Measurements from ENCODE around the gene ZNF391.
A peak's percentile ranks its signal among the peaks of the same experiment; 100 is the strongest.
"Not testable (repeated sequence)": the region's sequence is repeated elsewhere in the genome, so short reads cannot be mapped to it uniquely, and the experiment has no call there.

Gene ZNF391

GRCh38 chr6:27388293-27389197 is at the start of gene ZNF391:
ZNF391 (plus strand) TSS chr6:27388759; CDS start chr6:27400371, 11,612 bp downstream.
- DNase-seq, result peak; percentile 76 to 80

DNA sequence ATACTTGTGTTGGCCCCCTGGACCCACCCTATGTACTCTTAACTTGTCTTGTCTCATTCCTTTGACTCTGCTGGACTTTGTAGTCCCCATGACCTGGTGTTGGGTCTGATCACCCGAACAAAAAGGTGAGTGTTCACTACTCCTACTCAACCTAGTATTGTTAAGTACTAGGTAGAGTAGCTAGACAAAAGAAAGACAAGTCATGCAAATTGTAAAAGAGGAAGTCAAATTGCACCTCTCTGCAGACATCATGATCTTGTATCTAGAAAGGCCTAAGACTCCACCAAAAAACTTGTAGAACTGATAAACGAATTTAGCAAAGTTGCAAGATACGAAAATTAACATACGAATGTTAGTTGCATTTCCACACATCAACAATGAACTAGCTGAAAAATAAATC is 35.7 kb upstream of the ZNF391 start:
- no peak for DNase-seq

DNA sequence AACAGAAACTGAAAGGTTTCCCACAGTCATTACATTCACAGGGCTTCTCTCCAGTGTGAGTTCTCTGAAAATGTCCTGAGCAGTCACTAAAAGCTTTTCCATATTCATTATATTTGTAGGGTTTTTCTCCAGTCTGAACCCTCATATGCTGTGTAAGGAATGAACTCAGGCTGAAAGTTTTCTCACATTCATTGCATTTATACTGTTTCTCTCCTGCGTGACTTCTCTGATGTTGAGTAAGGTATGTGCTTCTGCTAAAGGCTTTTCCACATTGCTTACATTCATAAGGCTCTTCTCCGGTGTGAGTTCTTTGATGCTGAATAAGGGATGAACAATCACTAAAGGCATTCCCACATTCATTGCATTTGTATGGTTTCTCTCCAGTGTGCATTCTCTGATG is 29.8 kb upstream of the ZNF391 start:
- DNase-seq, result no peak

DNA sequence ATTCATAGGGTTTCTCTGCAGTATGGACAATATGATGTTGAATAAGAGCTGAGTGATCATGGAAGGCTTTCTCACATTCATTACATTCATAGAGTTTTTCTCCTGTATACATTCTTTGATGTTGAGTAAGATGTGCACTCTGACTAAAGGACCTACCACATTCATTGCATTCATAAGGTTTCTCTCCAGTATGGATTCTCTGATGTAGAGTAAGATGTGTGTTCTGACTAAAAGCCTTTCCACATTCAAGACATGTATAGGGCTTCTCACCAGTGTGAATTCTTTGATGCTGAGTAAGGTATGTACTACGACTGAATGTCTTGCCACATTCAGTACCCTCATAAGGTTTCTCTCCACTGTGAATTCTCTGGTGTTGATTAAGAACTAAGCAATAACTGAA is 29.3 kb upstream of the ZNF391 start:
- no peak for DNase-seq

DNA sequence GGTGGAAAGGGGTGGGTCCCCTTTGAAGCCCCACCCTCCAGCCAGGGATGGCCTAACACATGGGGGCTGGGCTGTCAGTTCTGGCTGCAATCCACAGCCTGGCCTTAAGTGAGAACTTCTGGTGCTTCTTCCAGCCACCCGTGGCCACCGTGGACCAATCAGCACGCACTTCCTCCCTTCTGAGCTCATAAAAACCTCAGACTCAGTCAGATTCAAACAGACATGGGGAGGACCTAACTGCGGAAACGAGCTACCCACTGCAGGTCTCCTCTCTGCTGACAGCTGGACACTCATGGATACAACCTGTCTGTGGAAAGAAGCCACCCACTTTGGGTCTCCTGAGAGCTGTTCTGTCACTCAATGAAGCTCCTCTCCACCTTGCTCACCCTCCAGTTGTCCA is 20.4 kb upstream of the ZNF391 start:
- DNase-seq, result no peak

DNA sequence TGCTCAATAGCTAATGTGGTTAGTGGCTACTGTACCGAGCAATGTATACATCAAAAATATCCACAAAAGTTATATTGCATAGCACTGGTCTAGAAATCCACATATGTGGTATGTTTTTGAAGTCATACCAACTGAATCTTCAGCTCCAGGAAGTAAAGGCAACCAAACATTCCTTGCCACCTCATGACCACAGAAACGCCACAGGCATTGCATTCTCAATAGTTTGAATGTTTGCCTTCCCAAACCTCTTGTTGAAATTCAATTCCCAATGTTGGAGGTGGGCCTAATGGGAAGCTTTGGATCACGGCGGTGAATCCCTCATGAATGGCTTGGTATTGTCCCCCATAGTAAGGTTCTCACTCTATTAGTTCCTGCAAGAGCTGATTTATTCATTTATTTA is 18.2 kb upstream of the ZNF391 start:
- DNase-seq, result no peak

DNA sequence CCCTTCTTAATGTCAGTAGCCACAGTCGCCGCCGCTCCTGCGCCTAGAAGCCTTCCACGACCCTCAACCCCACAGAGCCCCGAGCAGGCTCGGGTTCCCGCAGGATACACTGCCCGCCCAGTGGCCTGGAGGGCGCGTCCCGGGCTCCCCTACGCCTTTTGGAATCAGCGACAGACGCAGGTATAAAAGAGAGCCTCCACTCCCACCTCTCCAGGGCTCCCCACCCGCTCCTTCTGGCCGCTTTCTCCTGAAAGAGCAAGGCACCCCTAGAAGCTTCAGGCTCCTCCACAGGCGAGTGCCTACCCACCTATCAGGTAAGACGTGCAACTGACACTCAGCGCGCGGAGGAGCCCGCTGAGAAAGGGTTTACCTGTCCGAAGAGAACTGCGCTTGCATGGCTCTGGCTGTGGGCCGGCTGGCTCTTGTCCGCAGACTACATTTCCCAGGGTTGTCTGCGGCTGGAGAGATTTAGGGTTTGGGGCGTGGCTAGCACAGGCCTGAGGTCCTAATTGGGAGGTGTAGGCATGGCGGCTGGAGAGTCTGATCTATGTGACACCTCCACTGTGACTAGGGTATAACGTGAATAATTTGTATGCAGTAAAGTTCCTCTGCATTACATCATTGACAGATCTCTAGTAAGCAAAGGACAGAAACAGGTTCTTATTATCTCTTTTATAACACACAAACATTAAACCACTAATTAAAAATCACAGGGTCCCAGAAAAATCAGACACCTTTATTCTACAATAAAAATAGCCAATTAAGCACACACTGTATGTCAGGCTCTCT is 13.5 kb upstream of the ZNF391 start:
- DNase-seq, result peak; percentile 74 to 80

DNA sequence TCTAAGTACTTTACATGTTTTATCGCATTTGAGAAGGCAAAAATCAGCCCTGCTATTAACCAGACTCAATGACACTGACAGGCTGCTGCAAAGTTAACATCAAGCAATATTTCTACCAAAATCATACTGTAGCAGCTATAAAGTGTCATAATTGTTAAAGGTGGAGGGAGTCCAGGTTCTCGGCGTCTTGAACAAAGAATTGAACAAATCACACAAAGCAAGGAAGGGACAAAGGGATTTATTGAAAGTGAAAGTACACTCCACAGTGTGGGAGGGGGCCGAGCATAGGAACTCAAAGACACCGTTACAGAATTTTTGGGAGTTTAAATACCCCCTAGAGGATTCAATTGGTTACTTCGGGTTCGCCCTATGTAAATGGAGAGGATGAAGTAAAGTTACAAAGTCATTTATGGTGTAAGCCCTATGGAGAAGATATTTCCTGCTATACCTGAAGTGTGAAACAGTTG is 12.9 kb upstream of the ZNF391 start:
- no peak for DNase-seq

- DNase-seq, result not testable (repeated sequence)
Measured at GRCh38 chr6:27378406-27378805, 10.2 kb upstream of the ZNF391 start.

DNA sequence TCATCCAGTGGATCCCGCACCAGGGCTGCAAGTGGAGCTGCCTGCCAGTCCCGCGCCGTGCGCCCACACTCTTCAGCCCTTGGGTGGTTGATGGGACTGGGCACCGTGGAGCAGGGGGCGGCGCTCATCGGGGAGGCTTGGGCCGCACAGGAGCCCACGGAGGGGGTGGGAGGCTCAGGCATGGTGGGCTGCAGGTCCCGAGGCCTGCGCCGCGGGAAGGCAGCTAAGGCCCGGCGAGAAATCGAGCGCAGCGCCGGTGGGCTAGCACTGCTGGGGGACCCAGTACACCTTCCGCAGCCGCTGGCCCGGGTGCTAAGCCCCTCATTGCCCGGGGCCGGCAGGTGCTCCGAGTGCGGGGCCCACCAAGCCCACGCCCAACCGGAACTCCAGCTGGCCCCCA is 7.6 kb upstream of the ZNF391 start:
- DNase-seq, result not testable (repeated sequence)

GRCh38 chr6:27383011-27383410 is 5.5 kb upstream of the ZNF391 start:
- DNase-seq, result no peak

- DNase-seq, result no peak
Measured at GRCh38 chr6:27383481-27383880, 5.1 kb upstream of the ZNF391 start.

DNA sequence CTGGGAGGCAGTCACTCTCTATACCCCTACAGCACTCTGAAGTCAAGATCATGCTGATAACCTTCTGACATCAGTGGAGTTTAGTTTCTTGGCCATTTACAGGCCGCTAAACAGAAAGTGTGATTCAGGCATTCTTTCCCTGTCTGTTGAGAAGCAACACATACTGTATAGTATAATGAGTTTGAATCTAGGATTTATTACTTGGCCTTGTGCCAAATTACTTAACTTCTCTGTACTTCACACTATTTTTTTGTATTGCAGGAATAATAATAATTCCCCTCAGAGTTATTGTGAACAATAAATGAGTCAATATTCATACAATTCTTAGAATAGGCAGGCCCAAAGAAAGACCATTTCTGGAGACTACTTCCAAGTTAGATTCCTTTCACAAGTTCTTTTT is 4.1 kb downstream of the ZNF391 start:
- no peak for DNase-seq

GRCh38 chr6:27394073-27394472 is 5.5 kb downstream of the ZNF391 start:
- no peak for DNase-seq

- DNase-seq, result no peak
Measured at GRCh38 chr6:27400877-27401642, 12.5 kb downstream of the ZNF391 start.

DNA sequence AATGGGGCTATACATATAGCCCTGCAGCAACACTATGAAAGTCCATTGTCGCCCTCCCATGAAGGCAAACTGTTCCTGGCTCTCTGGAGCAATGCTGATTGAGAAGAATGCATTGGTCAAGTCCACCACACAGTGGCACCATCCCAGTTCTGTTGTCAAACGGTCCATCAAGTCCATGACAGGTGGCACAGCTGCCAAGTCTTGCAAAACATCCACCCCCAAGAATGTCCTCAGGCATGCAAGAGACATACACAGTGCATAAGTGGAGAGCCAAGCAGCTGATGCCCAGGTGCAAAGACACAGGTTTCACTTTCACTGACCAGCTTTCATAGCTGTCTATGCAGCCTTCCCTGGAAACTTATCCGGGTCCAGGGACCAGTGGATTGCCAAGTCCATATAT is 17.5 kb downstream of the ZNF391 start:
- DNase-seq, result no peak

DNA sequence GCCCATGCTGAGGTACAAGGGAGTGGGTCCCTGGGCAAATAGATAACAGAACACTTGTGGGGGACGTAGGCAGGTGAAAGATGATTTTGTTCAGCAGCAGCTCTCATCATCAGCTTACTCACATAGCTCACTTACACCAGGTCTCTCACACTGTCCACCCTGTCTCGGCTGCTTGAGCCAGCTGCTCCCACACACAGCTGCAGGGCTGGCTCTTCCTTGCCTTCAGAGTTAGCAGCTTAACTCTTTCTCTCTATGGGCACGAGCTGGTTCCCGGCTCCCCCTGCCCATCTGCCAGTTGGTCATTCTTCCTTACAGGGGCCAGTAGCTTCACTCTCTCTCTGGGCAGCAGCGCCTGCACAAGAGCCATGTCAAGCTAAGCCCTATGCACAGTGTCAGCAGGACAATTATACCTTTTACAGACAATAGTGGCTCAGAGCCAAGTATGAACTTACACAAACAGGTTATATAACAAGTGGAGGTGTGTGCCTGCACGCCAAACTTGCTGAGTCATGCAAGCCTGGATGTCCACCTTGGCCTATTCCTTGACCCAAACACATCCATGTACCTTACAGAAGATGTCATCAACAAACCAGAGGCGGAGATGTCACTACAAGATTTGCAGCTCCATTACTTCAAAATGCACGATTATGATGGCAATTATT is 18.7 kb downstream of the ZNF391 start:
- DNase-seq, result no peak

- DNase-seq, result no peak
Measured at GRCh38 chr6:27414300-27414699, 25.7 kb downstream of the ZNF391 start.

- DNase-seq, result no peak
Measured at GRCh38 chr6:27414996-27415395, 26.4 kb downstream of the ZNF391 start.

GRCh38 chr6:27415898-27416297 is 27.3 kb downstream of the ZNF391 start:
- DNase-seq, result no peak

- no peak for DNase-seq
Measured at GRCh38 chr6:27419363-27419762, 30.8 kb downstream of the ZNF391 start.

GRCh38 chr6:27422651-27423332 is 34.2 kb downstream of the ZNF391 start:
- no peak for DNase-seq
